H9 (cell line): ENCODE data around the gene OPRD1. TPM values are rescaled to one million over a fixed set of nuclear protein-coding genes. Genes with fewer than 3 reads are reported as not detected.

ENCODE experiments used
- DNase-seq: peaks from one replicate; pipeline ENCODE4 v3.0.0-alpha.2; 2017
- H2AFZ ChIP-seq: one replicate; pipeline ENCODE4 v1.6.1; 2013; ENCODE audit warnings: mild to moderate bottlenecking, low read length, control low read depth, moderate library complexity
- H2AK5ac ChIP-seq: 2 replicates; pipeline ENCODE4 v1.6.1; 2013; ENCODE audit warnings: low read length, control low read depth, mixed read lengths; ENCODE audit not compliant: insufficient read length
- H2BK120ac ChIP-seq: one replicate; pipeline ENCODE4 v1.6.1; 2013; ENCODE audit warnings: low read depth, mild to moderate bottlenecking, low read length, control low read depth, inconsistent platforms; ENCODE audit not compliant: poor library complexity, severe bottlenecking
- H2BK12ac ChIP-seq: 2 replicates; pipeline ENCODE4 v1.6.1; 2013; ENCODE audit warnings: low read length, control low read depth, mixed read lengths, low read depth; ENCODE audit not compliant: insufficient read length
- H2BK15ac ChIP-seq: 2 replicates; pipeline ENCODE4 v1.6.1; 2013; ENCODE audit warnings: low read depth, low read length, control low read depth
- H2BK20ac ChIP-seq: one replicate; pipeline ENCODE4 v1.6.1; 2013; ENCODE audit warnings: low read depth, mild to moderate bottlenecking, low read length, control low read depth, inconsistent platforms; ENCODE audit not compliant: poor library complexity, severe bottlenecking
- H2BK5ac ChIP-seq: 2 replicates; pipeline ENCODE4 v1.6.1; 2013; ENCODE audit warnings: low read length, control low read depth, mixed read lengths; ENCODE audit not compliant: insufficient read length
- H3K14ac ChIP-seq: 2 replicates; pipeline ENCODE4 v1.6.1; 2013; ENCODE audit warnings: low read length, control low read depth; ENCODE audit not compliant: insufficient read depth
- H3K18ac ChIP-seq: 2 replicates; pipeline ENCODE4 v1.6.1; 2013; ENCODE audit warnings: low read depth, mild to moderate bottlenecking, mixed read lengths, low read length, control low read depth; ENCODE audit not compliant: insufficient read length
- H3K23ac ChIP-seq: 2 replicates; pipeline ENCODE4 v1.6.1; 2013; ENCODE audit warnings: low read length, control low read depth, mixed read lengths, low read depth; ENCODE audit not compliant: insufficient read length
- H3K23me2 ChIP-seq: 2 replicates; pipeline ENCODE4 v1.6.1; 2013; ENCODE audit warnings: low read depth, mild to moderate bottlenecking, mixed read lengths, low read length, control low read depth; ENCODE audit not compliant: insufficient read length, poor library complexity, severe bottlenecking
- H3K27ac ChIP-seq: 2 replicates; pipeline ENCODE4 v1.5.1; 2013; ENCODE audit warnings: low read length, control low read depth, mixed read lengths, low read depth; ENCODE audit not compliant: insufficient read length
- H3K27me3 ChIP-seq: 2 replicates; pipeline ENCODE4 v1.6.1; 2013; ENCODE audit warnings: low read length, control low read depth, inconsistent platforms; ENCODE audit not compliant: insufficient read depth
- H3K4ac ChIP-seq: 2 replicates; pipeline ENCODE4 v1.6.1; 2013; ENCODE audit warnings: low read depth, mild to moderate bottlenecking, control low read depth, inconsistent platforms, low read length, moderate library complexity
- H3K4me1 ChIP-seq: 2 replicates; pipeline ENCODE4 v1.6.1; 2013; ENCODE audit warnings: low read length, control low read depth, inconsistent platforms; ENCODE audit not compliant: insufficient read depth
- H3K4me2 ChIP-seq: 2 replicates; pipeline ENCODE4 v1.6.1; 2013; ENCODE audit warnings: low read length, control low read depth, mixed read lengths; ENCODE audit not compliant: insufficient read length, insufficient read depth
- H3K56ac ChIP-seq: 2 replicates; pipeline ENCODE4 v1.6.1; 2013; ENCODE audit warnings: low read depth, mild to moderate bottlenecking, mixed read lengths, low read length, control low read depth; ENCODE audit not compliant: insufficient read length
- H3K79me1 ChIP-seq: 2 replicates; pipeline ENCODE4 v1.6.1; 2013; ENCODE audit warnings: low read depth, mild to moderate bottlenecking, moderate library complexity, low read length, control low read depth, inconsistent platforms; ENCODE audit not compliant: insufficient read depth, poor library complexity, severe bottlenecking
- H3K79me2 ChIP-seq: 2 replicates; pipeline ENCODE4 v1.6.1; 2013; ENCODE audit warnings: low read length, control low read depth, inconsistent platforms; ENCODE audit not compliant: insufficient read depth
- H3K9ac ChIP-seq: 2 replicates; pipeline ENCODE4 v1.6.1; 2013; ENCODE audit warnings: low read length, control low read depth, mixed read lengths; ENCODE audit not compliant: insufficient read length; ENCODE audit errors: extremely low read depth
- H3K9me3 ChIP-seq: one replicate; pipeline ENCODE4 v1.6.1; 2013; ENCODE audit warnings: low read depth, low read length, inconsistent platforms; ENCODE audit not compliant: control insufficient read depth
- H3T11ph ChIP-seq: one replicate; pipeline ENCODE4 v1.6.1; 2013; ENCODE audit warnings: mild to moderate bottlenecking, low read length, control low read depth, inconsistent platforms
- H4K20me1 ChIP-seq: one replicate; pipeline ENCODE4 v1.6.1; 2013; ENCODE audit not compliant: control insufficient read depth, insufficient read length, insufficient read depth
- H4K5ac ChIP-seq: 2 replicates; pipeline ENCODE4 v1.6.1; 2013; ENCODE audit warnings: low read depth, mild to moderate bottlenecking, mixed read lengths, low read length, control low read depth; ENCODE audit not compliant: insufficient read length
- H4K8ac ChIP-seq: replicated peaks from 2 replicates; pipeline ENCODE4 v1.6.1; 2013; ENCODE audit warnings: low read length, control low read depth, mixed read lengths, low read depth; ENCODE audit not compliant: insufficient read length
- H4K91ac ChIP-seq: 2 replicates; pipeline ENCODE4 v1.6.1; 2013; ENCODE audit warnings: low read depth, mild to moderate bottlenecking, moderate library complexity, mixed read lengths, low read length, control low read depth; ENCODE audit not compliant: insufficient read length
- H3K27ac Mint-ChIP-seq, 3 experiments: 2 replicates in 2 of 3; 3 replicates in 1 of 3; pipeline ENCODE4 v1.8.0; 2020 to 2021; ENCODE audit warnings: mixed read lengths in 3 of 3, mild to moderate bottlenecking in 1 of 3, moderate library complexity in 1 of 3
- H3K27me3 Mint-ChIP-seq: 2 replicates; pipeline ENCODE4 v1.8.0; 2021; ENCODE audit warnings: low read depth, mild to moderate bottlenecking, moderate library complexity, mixed read lengths
- H3K36me3 Mint-ChIP-seq, 3 experiments: 2 replicates in 2 of 3; 3 replicates in 1 of 3; pipeline ENCODE4 v1.8.0; 2020 to 2021; ENCODE audit warnings: low read depth in 3 of 3, mixed read lengths in 3 of 3; ENCODE audit not compliant: insufficient read depth in 1 of 3
- H3K4me1 Mint-ChIP-seq, 2 experiments: 2 replicates each; pipeline ENCODE4 v1.8.0; 2020; ENCODE audit warnings: mixed read lengths in 2 of 2
- H3K4me3 Mint-ChIP-seq, 2 experiments: 2 replicates in 1 of 2; 3 replicates in 1 of 2; pipeline ENCODE4 v1.8.0; 2020 to 2021; ENCODE audit warnings: mild to moderate bottlenecking in 2 of 2, mixed read lengths in 2 of 2, moderate library complexity in 1 of 2
- H3K9me3 Mint-ChIP-seq, 2 experiments: 2 replicates in 1 of 2; 3 replicates in 1 of 2; pipeline ENCODE4 v1.8.0; 2020; ENCODE audit warnings: mild to moderate bottlenecking in 2 of 2, mixed read lengths in 2 of 2, moderate library complexity in 1 of 2
- CTCF ChIP-seq: fragments of 200-600 bp; sonication (generic); conservative IDR thresholded peaks from 3 replicates; pipeline ENCODE4 v1.8.0; 2021; ENCODE audit warnings: antibody characterized with exemption, mild to moderate bottlenecking
- WGBS: extraction: QIAGEN DNeasy Blood & Tissue Kit; methylation state at CpG from one replicate; pipeline ENCODE4 v1.1.7; 2013; ENCODE audit warnings: missing lambda C conversion rate, low lambda C conversion rate, mixed read lengths; ENCODE audit not compliant: insufficient read length; ENCODE audit errors: extremely low coverage; 5-methylcytosine and 5-hydroxymethylcytosine counted together
- long read RNA-seq: library from polyadenylated mRNA; unstranded; transcript quantifications from one replicate; pipeline ENCODE4 v2.0.0, GENCODE V29; 2020
- total RNA-seq: library from RNA; stranded (reverse); gene quantifications from 2 replicates; pipeline ENCODE4 v1.2.1, GENCODE V29; 2021

The OPRD1 gene
- total RNA-seq, result 1.8 and 2.5 TPM in 2 replicates
- long read RNA-seq, result 0 reads

GRCh38 chr1:28811766-28812668, at the start of gene OPRD1:
Gene OPRD1, plus strand, starts transcription at chr1:28812170. Its CDS starts 214 bp downstream, at chr1:28812384.
- H3K27me3 Mint-ChIP-seq, result peaks cover 54% of the 10 kb centered on the region
- H3K56ac ChIP-seq, result no peak within 1 kb of the TSS
- H3K18ac ChIP-seq, result no peak within 1 kb of the TSS
- no peak within 1 kb of the TSS for H2BK15ac ChIP-seq
- H2BK5ac ChIP-seq, result no peak within 1 kb of the TSS
- no peak within 1 kb of the TSS for H2AFZ ChIP-seq
- peak within 1 kb of the TSS; percentile 56 to 76 for H3K4me3 Mint-ChIP-seq
- no peak within 1 kb of the TSS for H2BK120ac ChIP-seq
- no peak for DNase-seq
- H3K27ac Mint-ChIP-seq, result no peak within 1 kb of the TSS; a peak in 1 of 7 replicates
- H4K91ac ChIP-seq, result no peak within 1 kb of the TSS
- no peak within 1 kb of the TSS for H2BK12ac ChIP-seq
- peaks cover 25% of the 10 kb centered on the region for H3K27me3 ChIP-seq
- no peaks in the 10 kb centered on the region for H3K79me2 ChIP-seq
- no peaks in the 10 kb centered on the region for H3K9me3 ChIP-seq
- peak within 1 kb of the TSS; percentile 29 for H3K4me2 ChIP-seq
- H3K36me3 Mint-ChIP-seq, result peaks cover 0 to 8% (median 5%) of the 10 kb centered on the region in 3 experiments; a peak in 3 of 7 replicates
- peaks cover 12 to 28% of the 10 kb centered on the region in 2 experiments for H3K4me1 Mint-ChIP-seq
- no CpG with 5 or more reads among the region's 108 CpGs for WGBS
- TF ChIP-seq CTCF, result no peak
- H3K14ac ChIP-seq, result peak within 1 kb of the TSS; percentile 50; the same call in 1 of the 2 replicates
- no peak within 1 kb of the TSS for H4K5ac ChIP-seq
- H3K9ac ChIP-seq, result no peak within 1 kb of the TSS
- no peaks in the 10 kb centered on the region for H3K23me2 ChIP-seq
- H2AK5ac ChIP-seq, result no peak within 1 kb of the TSS
- H4K20me1 ChIP-seq, result no peaks in the 10 kb centered on the region
- no peak within 1 kb of the TSS for H3K23ac ChIP-seq
- no peak within 1 kb of the TSS for H3T11ph ChIP-seq
- H4K8ac ChIP-seq, result no peak within 1 kb of the TSS
- no peak within 1 kb of the TSS for H2BK20ac ChIP-seq
- no peaks in the 10 kb centered on the region for H3K4me1 ChIP-seq
- H3K79me1 ChIP-seq, result no peaks in the 10 kb centered on the region
- no peak within 1 kb of the TSS for H3K27ac ChIP-seq
- H3K4ac ChIP-seq, result no peak within 1 kb of the TSS
- H3K9me3 Mint-ChIP-seq, result peaks cover 2 to 10% of the 10 kb centered on the region in 2 experiments; a peak in 3 of 5 replicates
